Panc1 (cell line): ENCODE data around the gene CD38. TPM values are rescaled to one million over a fixed set of nuclear protein-coding genes. Genes with fewer than 3 reads are reported as not detected.

Experiments used
- ATAC-seq: fragments of 200-7000 bp; cut with Tn5 transposase; 2 replicates; pipeline ENCODE4 v1.9.1; 2020; ENCODE audit warnings: mild to moderate bottlenecking, moderate library complexity
- BruUV-seq: library from RNA; stranded (reverse); fragments of 400-500 nt; replicated peaks from 2 replicates; lab custom pipeline; 2021; lab: Mats Ljungman, UMichigan
- CTCF ChIA-PET: fragments of 300-600 bp; sonication (Branson Sonifier 250); formaldehyde crosslinking; loops from one replicate; lab custom pipeline; 2022; ENCODE audit warnings: antibody characterized with exemption; lab: Charles Lee
- POLR2A ChIA-PET: fragments of 300-600 bp; sonication (Branson Sonifier 250); formaldehyde crosslinking; loops from one replicate; lab custom pipeline; 2022; ENCODE audit warnings: antibody characterized with exemption; lab: Charles Lee
- DNase-seq: peaks from one replicate; pipeline ENCODE4 v3.0.0-alpha.2; 2010; ENCODE audit warnings: low read depth, low spot score
- H3K27ac ChIP-seq: 2 replicates; pipeline ENCODE4 v1.5.1; 2011; ENCODE audit warnings: mild to moderate bottlenecking, low read length, inconsistent platforms
- H3K27me3 ChIP-seq: fragments of 200-500 bp; sonication (Bioruptor generic); 2 replicates; pipeline ENCODE4 v1.6.0; 2014; ENCODE audit warnings: low read length, inconsistent platforms; ENCODE audit not compliant: control insufficient read depth, insufficient read depth
- H3K36me3 ChIP-seq: fragments of 200-500 bp; sonication (Bioruptor generic); 2 replicates; pipeline ENCODE4 v1.5.1; 2014; ENCODE audit warnings: inconsistent platforms, mild to moderate bottlenecking, low read length, moderate library complexity; ENCODE audit not compliant: control insufficient read depth, insufficient read depth
- H3K4me1 ChIP-seq: 2 replicates; pipeline ENCODE4 v1.5.1; 2011; ENCODE audit warnings: inconsistent platforms, mild to moderate bottlenecking, low read length, moderate library complexity; ENCODE audit not compliant: control insufficient read depth, insufficient read depth
- H3K4me3 ChIP-seq, 2 experiments: 2 replicates each; pipeline ENCODE4 v1.5.1; 2011 to 2012; ENCODE audit warnings: low read depth in 2 of 2, low read length in 2 of 2, mild to moderate bottlenecking in 2 of 2, inconsistent platforms in 1 of 2, moderate library complexity in 1 of 2
- H3K9me3 ChIP-seq: fragments of 200-500 bp; sonication (Bioruptor generic); 2 replicates; pipeline ENCODE4 v1.5.1; 2014; ENCODE audit warnings: low read depth, mild to moderate bottlenecking, inconsistent platforms, low read length, moderate library complexity; ENCODE audit not compliant: control insufficient read depth, insufficient read depth
- CTCF ChIP-seq: fragments of 450-650 bp; IDR thresholded peaks from 2 replicates; pipeline ENCODE4 v1.5.1; 2017; ENCODE audit warnings: mild to moderate bottlenecking
- POLR2AphosphoS5 ChIP-seq: IDR thresholded peaks from 2 replicates; pipeline ENCODE4 v1.6.1; 2012; ENCODE audit warnings: mild to moderate bottlenecking, low read depth, low read length, moderate library complexity
- REST ChIP-seq, 2 experiments: IDR thresholded peaks; 2 replicates each; pipeline ENCODE4 v1.6.1; 2011 to 2012; ENCODE audit warnings: low read depth in 2 of 2, control low read depth in 1 of 2, low read length in 1 of 2, mild to moderate bottlenecking in 1 of 2, moderate library complexity in 1 of 2; ENCODE audit not compliant: insufficient read depth in 1 of 2
- SIN3A ChIP-seq: IDR thresholded peaks from 2 replicates; pipeline ENCODE4 v1.6.1; 2012; ENCODE audit warnings: low read depth, mild to moderate bottlenecking, low read length, moderate library complexity, borderline replicate concordance; ENCODE audit not compliant: insufficient read depth
- TCF7L2 ChIP-seq: IDR thresholded peaks from 2 replicates; pipeline ENCODE4 v1.6.1; 2011; ENCODE audit warnings: mild to moderate bottlenecking, low read depth, low read length, inconsistent platforms
- in situ Hi-C: cut with HindIII; loops from 2 replicates; pipeline ENCODE4 v1.10.0; 2016; ENCODE audit warnings: low sequenced_read_pairs, low pct_unique_long_range_greater_than_20kb
- intact Hi-C: fragments of 100-400 bp; cut with micrococcal nuclease; formaldehyde crosslinking; loops from one replicate; pipeline ENCODE4 v1.10.0; 2022; ENCODE audit not compliant: unreplicated experiment
- total RNA-seq: library from RNA; stranded (reverse); gene quantifications from one replicate; pipeline ENCODE4 v1.2.1, GENCODE V29; 2021; ENCODE audit not compliant: unreplicated experiment

The CD38 gene
- total RNA-seq, 1 experiment from 2014 or later: 0.15 TPM

- H3K27ac ChIP-seq: no peak overlapping the region
- DNase-seq (no peak), ATAC-seq (no peak)
- no TSS peak for BruUV-seq
- no peaks in the 10 kb centered on the region for H3K4me1 ChIP-seq
- no peak overlapping the region for H3K4me3 ChIP-seq
- in situ Hi-C loops (no loop called here), intact Hi-C loops (no loop called here)
- no peak for TF ChIP-seq POLR2AphosphoS5
- no peak for TF ChIP-seq TCF7L2
- TF ChIP-seq SIN3A: no peak
- no peaks in the 10 kb centered on the region for H3K9me3 ChIP-seq
- CTCF ChIA-PET: no interaction called here
- H3K27me3 ChIP-seq: peaks cover 9% of the 10 kb centered on the region
- POLR2A ChIA-PET: no interaction called here
- no peaks in the 10 kb centered on the region for H3K36me3 ChIP-seq
These were observed 1.1 kb upstream of the CD38 start for GRCh38 chr4:15776871-15777648.

GRCh38 chr4:15777697-15778288, 335 bp upstream of the CD38 start:
- ChIA-PET CTCF (no interaction called here), POLR2A (no interaction called here)
- 0 out of 2 replicates have a peak, but pooled peaks have one; percentile 38 for ATAC-seq
- in situ Hi-C loops (no loop called here), intact Hi-C loops (no loop called here)
- Histone ChIP-seq H3K27ac (no peak overlapping the region), H3K4me3 (no peak overlapping the region), H3K36me3 (no peaks in the 10 kb centered on the region), H3K9me3 (no peaks in the 10 kb centered on the region), H3K27me3 (peaks cover 9% of the 10 kb centered on the region), H3K4me1 (no peaks in the 10 kb centered on the region)
- TF ChIP-seq SIN3A (no peak), POLR2AphosphoS5 (no peak), TCF7L2 (no peak), CTCF (no peak), REST (IDR thresholded peaks at IDR 0.05; ENCODE audit: insufficient read depth in 1 of 2, low read depth in 2 of 2, low read length in 1 of 2) (no peak)
- DNase-seq: no peak
- no TSS peak for BruUV-seq

GRCh38 chr4:15779306-15779705, 1.2 kb downstream of the CD38 start:
- Histone ChIP-seq H3K36me3 (no peaks in the 10 kb centered on the region), H3K4me1 (no peaks in the 10 kb centered on the region), H3K4me3 (peak overlapping the region; percentile 31 to 35), H3K9me3 (no peaks in the 10 kb centered on the region), H3K27me3 (peaks cover 9% of the 10 kb centered on the region), H3K27ac (no peak overlapping the region)
- ChIA-PET CTCF (no interaction called here), POLR2A (no interaction called here)
- DNase-seq (no peak), ATAC-seq (no peak)
- in situ Hi-C loops (no loop called here), intact Hi-C loops (no loop called here)
- no TSS peak for BruUV-seq
- no peak for TF ChIP-seq SIN3A
